HG02642 (cell line): ENCODE measurements around the gene MARS1.

ENCODE experiments used
- ATAC-seq: cut with Tn5 transposase; IDR thresholded peaks from one replicate; pipeline ENCODE4 v1.9.1; 2021; ENCODE audit warnings: mild to moderate bottlenecking; ENCODE audit not compliant: unreplicated experiment, poor library complexity

Gene MARS1

GRCh38 chr12:57525615-57526383 is 37.9 kb downstream of the MARS1 start:
- no peak for ATAC-seq

- no peak for ATAC-seq
Measured at GRCh38 chr12:57526477-57527126, 38.7 kb downstream of the MARS1 start.

GRCh38 chr12:57527184-57527583 is 39.3 kb downstream of the MARS1 start:
- ATAC-seq = no peak

GRCh38 chr12:57528176-57528575 is 40.3 kb downstream of the MARS1 start:
- no peak for ATAC-seq

- no peak for ATAC-seq
Measured at GRCh38 chr12:57528831-57529555, 41.1 kb downstream of the MARS1 start.

GRCh38 chr12:57529831-57530230 is 42.0 kb downstream of the MARS1 start:
- ATAC-seq = no peak

GRCh38 chr12:57530396-57531142 is 42.7 kb downstream of the MARS1 start:
- no peak for ATAC-seq

GRCh38 chr12:57531836-57532235 is 44.0 kb downstream of the MARS1 start:
- no peak for ATAC-seq

- ATAC-seq = no peak
Measured at GRCh38 chr12:57533108-57533507, 45.2 kb downstream of the MARS1 start.

GRCh38 chr12:57534250-57534649 is 46.4 kb downstream of the MARS1 start:
- no peak for ATAC-seq

- no peak for ATAC-seq
Measured at GRCh38 chr12:57534991-57535543, 47.2 kb downstream of the MARS1 start.

GRCh38 chr12:57535764-57536596 is 48.1 kb downstream of the MARS1 start:
- no peak for ATAC-seq

GRCh38 chr12:57536597-57536942 is 48.7 kb downstream of the MARS1 start:
- ATAC-seq = no peak

- no peak for ATAC-seq
Measured at GRCh38 chr12:57539134-57539768, 51.4 kb downstream of the MARS1 start.

- ATAC-seq = no peak
Measured at GRCh38 chr12:57541001-57541400, 53.1 kb downstream of the MARS1 start.

GRCh38 chr12:57541717-57542116 is 53.8 kb downstream of the MARS1 start:
- ATAC-seq = no peak

GRCh38 chr12:57543581-57543980 is 55.7 kb downstream of the MARS1 start:
- no peak for ATAC-seq

GRCh38 chr12:57545809-57546437 is 58.1 kb downstream of the MARS1 start:
- ATAC-seq = no peak
